ENCODE measurements around the gene KL.

- TF ChIP-seq, protein P1, sequence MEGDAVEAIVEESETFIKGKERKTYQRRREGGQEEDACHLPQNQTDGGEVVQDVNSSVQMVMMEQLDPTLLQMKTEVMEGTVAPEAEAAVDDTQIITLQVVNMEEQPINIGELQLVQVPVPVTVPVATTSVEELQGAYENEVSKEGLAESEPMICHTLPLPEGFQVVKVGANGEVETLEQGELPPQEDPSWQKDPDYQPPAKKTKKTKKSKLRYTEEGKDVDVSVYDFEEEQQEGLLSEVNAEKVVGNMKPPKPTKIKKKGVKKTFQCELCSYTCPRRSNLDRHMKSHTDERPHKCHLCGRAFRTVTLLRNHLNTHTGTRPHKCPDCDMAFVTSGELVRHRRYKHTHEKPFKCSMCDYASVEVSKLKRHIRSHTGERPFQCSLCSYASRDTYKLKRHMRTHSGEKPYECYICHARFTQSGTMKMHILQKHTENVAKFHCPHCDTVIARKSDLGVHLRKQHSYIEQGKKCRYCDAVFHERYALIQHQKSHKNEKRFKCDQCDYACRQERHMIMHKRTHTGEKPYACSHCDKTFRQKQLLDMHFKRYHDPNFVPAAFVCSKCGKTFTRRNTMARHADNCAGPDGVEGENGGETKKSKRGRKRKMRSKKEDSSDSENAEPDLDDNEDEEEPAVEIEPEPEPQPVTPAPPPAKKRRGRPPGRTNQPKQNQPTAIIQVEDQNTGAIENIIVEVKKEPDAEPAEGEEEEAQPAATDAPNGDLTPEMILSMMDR (IDR thresholded peaks at IDR 0.05), result no peak
- TF ChIP-seq POLR2A (IDR thresholded peaks at IDR 0.05), result no peak
These were observed 2.7 kb downstream of the KL start for GRCh38 chr13:33018886-33019285.

Measured in adrenal gland (tissue), 5 donors.